MM.1S (cell line): ENCODE data around the gene TCTN3.

Experiments
- EZH2 ChIP-seq: fragments of 300-600 bp; sonication (generic); optimal IDR thresholded peaks from 2 replicates; pipeline ENCODE3; 2017; ENCODE audit warnings: low read depth, mild to moderate bottlenecking, antibody characterized with exemption, low read length, mixed read lengths
- TF ChIP-seq, protein P1 (sequence below): fragments of 300-600 bp; sonication (generic); IDR thresholded peaks from 2 replicates; pipeline ENCODE4 v1.5.1; 2016; ENCODE audit warnings: antibody characterized with exemption, low read length, mixed read lengths

DNA sequence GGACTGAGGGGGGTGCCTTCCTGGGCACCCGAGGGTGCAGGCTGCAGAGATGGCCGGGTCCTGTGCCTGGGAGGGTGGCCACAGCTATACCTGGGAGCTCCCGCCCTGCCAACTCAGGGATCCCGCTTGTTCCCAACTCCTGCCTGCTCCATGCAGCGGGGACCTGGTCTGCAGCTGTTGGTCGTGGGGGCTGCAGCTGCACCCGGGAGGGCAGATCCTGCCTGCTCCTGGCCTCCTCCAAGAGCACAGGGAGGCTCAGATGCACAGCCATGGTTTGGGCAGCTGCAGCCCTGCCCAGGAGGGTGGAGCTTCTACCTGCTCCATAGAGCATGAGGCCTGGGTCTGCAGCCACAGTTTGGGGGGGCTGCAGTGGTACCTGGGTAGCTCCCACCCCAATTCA, 13.3 kb upstream of the TCTN3 start:
- TF ChIP-seq, protein P1, sequence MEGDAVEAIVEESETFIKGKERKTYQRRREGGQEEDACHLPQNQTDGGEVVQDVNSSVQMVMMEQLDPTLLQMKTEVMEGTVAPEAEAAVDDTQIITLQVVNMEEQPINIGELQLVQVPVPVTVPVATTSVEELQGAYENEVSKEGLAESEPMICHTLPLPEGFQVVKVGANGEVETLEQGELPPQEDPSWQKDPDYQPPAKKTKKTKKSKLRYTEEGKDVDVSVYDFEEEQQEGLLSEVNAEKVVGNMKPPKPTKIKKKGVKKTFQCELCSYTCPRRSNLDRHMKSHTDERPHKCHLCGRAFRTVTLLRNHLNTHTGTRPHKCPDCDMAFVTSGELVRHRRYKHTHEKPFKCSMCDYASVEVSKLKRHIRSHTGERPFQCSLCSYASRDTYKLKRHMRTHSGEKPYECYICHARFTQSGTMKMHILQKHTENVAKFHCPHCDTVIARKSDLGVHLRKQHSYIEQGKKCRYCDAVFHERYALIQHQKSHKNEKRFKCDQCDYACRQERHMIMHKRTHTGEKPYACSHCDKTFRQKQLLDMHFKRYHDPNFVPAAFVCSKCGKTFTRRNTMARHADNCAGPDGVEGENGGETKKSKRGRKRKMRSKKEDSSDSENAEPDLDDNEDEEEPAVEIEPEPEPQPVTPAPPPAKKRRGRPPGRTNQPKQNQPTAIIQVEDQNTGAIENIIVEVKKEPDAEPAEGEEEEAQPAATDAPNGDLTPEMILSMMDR, result no peak
- TF ChIP-seq EZH2, result no peak
